ENCODE data around the gene THSD4. TPM values are rescaled to one million over a fixed set of nuclear protein-coding genes. Genes with fewer than 3 reads are reported as not detected.

Gene THSD4
- total and polyA plus RNA-seq, 7 donors, result 1.4 to 7.8 (median 2.2) TPM

- Histone ChIP-seq H3K36me3 (no peaks in the 10 kb centered on the region), H3K9me3 (no peaks in the 10 kb centered on the region), H3K27ac (peak overlapping the region in 1 of 4 donors; percentile 57), H3K4me1 (peaks cover 0 to 20% (median 14%) of the 10 kb centered on the region in 4 donors), H3K4me3 (no peak overlapping the region), H3K27me3 (no peaks in the 10 kb centered on the region)
- intact Hi-C loops (cut with DNase I), result no loop called here
- TF ChIP-seq POLR2AphosphoS5 (IDR thresholded peaks at IDR 0.05), result no peak
- no peak for TF ChIP-seq CTCF (IDR thresholded peaks at IDR 0.05)
- no peak for TF ChIP-seq POLR2A (IDR thresholded peaks at IDR 0.05)
- TF ChIP-seq EP300 (IDR thresholded peaks at IDR 0.05), result no peak
- 65 to 70% methylated on average over 3 of the region's 3 CpGs for WGBS, 2 donors
- no peak for DNase-seq
Observed at GRCh38 chr15:71333136-71333700, 217.9 kb downstream of the THSD4 start.

- Histone ChIP-seq H3K36me3 (no peaks in the 10 kb centered on the region), H3K4me1 (peaks cover 0 to 14% (median 11%) of the 10 kb centered on the region in 4 donors), H3K27ac (peak overlapping the region in 1 of 4 donors; percentile 57), H3K9me3 (no peaks in the 10 kb centered on the region), H3K4me3 (no peak overlapping the region), H3K27me3 (no peaks in the 10 kb centered on the region)
- intact Hi-C loops (cut with DNase I), result no loop called here
- TF ChIP-seq POLR2AphosphoS5 (IDR thresholded peaks at IDR 0.05), result no peak
- no peak for TF ChIP-seq POLR2A (IDR thresholded peaks at IDR 0.05)
- no peak for TF ChIP-seq CTCF (IDR thresholded peaks at IDR 0.05)
- TF ChIP-seq EP300 (IDR thresholded peaks at IDR 0.05), result no peak
- WGBS, 2 donors, result 59 to 63% methylated on average over 3 of the region's 3 CpGs
- no peak for DNase-seq
Observed at GRCh38 chr15:71333839-71334238, 218.6 kb downstream of the THSD4 start.

GRCh38 chr15:71334434-71334833, 219.2 kb downstream of the THSD4 start:
- Histone ChIP-seq H3K9me3 (no peaks in the 10 kb centered on the region), H3K4me3 (no peak overlapping the region), H3K27ac (no peak overlapping the region), H3K27me3 (no peaks in the 10 kb centered on the region), H3K4me1 (peaks cover 0 to 8% (median 5%) of the 10 kb centered on the region in 4 donors), H3K36me3 (no peaks in the 10 kb centered on the region)
- 96 to 97% methylated on average over 2 of the region's 2 CpGs for WGBS, 2 donors
- no peak for DNase-seq
- intact Hi-C loops (cut with DNase I), result no loop called here
- TF ChIP-seq CTCF (IDR thresholded peaks at IDR 0.05) (no peak), EP300 (IDR thresholded peaks at IDR 0.05) (no peak), POLR2A (IDR thresholded peaks at IDR 0.05) (no peak), POLR2AphosphoS5 (IDR thresholded peaks at IDR 0.05) (no peak)

DNA sequence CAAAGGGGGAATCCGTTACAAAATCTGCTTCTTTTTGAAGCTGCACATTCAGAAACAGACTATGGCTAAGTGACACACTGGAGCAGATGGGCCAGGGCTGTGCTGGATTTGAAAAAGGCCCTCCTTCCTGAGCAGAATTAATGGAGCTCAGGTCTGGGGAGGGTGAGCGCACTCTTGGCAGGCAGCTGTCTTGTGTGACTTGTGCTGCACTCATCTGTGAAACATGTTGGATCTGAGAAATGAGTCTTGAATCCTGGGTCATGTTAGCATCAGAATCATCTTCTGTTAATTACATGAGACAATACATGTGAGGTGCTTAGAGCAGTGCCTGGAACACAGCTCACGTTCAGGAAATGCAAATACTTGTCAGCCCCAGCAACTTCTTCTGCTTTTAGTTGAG, 219.6 kb downstream of the THSD4 start:
- no peak for DNase-seq
- H3K27me3 ChIP-seq, result no peaks in the 10 kb centered on the region
- 75 to 90% methylated on average over 3 of the region's 3 CpGs for WGBS, 2 donors
- no peaks in the 10 kb centered on the region for H3K9me3 ChIP-seq
- TF ChIP-seq POLR2A (IDR thresholded peaks at IDR 0.05), result no peak
- TF ChIP-seq EP300 (IDR thresholded peaks at IDR 0.05), result no peak
- no peak for TF ChIP-seq POLR2AphosphoS5 (IDR thresholded peaks at IDR 0.05)
- TF ChIP-seq CTCF (IDR thresholded peaks at IDR 0.05), result no peak
- H3K4me1 ChIP-seq, result peaks cover 0 to 4% (median under 1%) of the 10 kb centered on the region in 4 donors
- intact Hi-C loops (cut with DNase I), result no loop called here
- no peak overlapping the region for H3K4me3 ChIP-seq
- no peak overlapping the region for H3K27ac ChIP-seq
- H3K36me3 ChIP-seq, result no peaks in the 10 kb centered on the region

DNA sequence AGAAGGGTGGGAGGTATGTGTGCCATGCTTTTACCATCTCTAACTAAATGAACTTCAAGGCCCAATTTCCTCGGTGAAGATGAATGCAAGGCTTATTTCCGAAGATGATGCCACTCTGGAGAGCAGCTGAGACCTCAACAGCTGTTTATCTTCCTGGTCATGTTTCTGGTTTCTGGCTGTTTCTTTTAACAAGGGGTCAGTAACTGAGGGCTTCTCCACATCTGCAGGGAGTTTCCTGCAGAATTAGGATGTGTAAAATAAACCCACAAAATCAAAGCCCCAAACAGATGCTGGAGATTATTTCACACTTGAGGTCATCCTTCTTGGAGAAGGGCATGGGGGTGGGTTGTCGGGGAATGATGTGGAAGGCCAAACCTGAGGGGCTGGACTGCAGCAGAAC, 220.3 kb downstream of the THSD4 start:
- Histone ChIP-seq H3K27me3 (no peaks in the 10 kb centered on the region), H3K27ac (no peak overlapping the region), H3K36me3 (no peaks in the 10 kb centered on the region), H3K4me3 (no peak overlapping the region), H3K4me1 (no peaks in the 10 kb centered on the region), H3K9me3 (no peaks in the 10 kb centered on the region)
- TF ChIP-seq CTCF (IDR thresholded peaks at IDR 0.05) (no peak), EP300 (IDR thresholded peaks at IDR 0.05) (no peak), POLR2AphosphoS5 (IDR thresholded peaks at IDR 0.05) (no peak), POLR2A (IDR thresholded peaks at IDR 0.05) (no peak)
- 78 to 85% methylated on average over 3 of the region's 3 CpGs for WGBS, 2 donors
- intact Hi-C loops (cut with DNase I), result no loop called here
- no peak for DNase-seq

Data from sigmoid colon (tissue), 7 donors.